KOPT-K1 (cell line): ENCODE measurements around the gene ASB12.

ENCODE experiments used
- H3K27ac ChIP-seq: fragments of 200-600 bp; sonication (generic); 2 replicates; pipeline ENCODE4 v1.5.1; 2016; ENCODE audit warnings: antibody characterized with exemption, mild to moderate bottlenecking, low read depth, low read length; ENCODE audit not compliant: poor library complexity, severe bottlenecking
- H3K36me3 ChIP-seq: fragments of 200-600 bp; sonication (generic); 2 replicates; pipeline ENCODE4 v1.5.1; 2017; ENCODE audit warnings: antibody characterized with exemption, mild to moderate bottlenecking, low read length, moderate library complexity; ENCODE audit not compliant: insufficient read depth
- H3K9me3 ChIP-seq: fragments of 200-600 bp; sonication (generic); 2 replicates; pipeline ENCODE4 v1.5.1; 2017; ENCODE audit warnings: antibody characterized with exemption, low read length, mild to moderate bottlenecking; ENCODE audit not compliant: insufficient read depth, poor library complexity, severe bottlenecking

Gene ASB12

DNA sequence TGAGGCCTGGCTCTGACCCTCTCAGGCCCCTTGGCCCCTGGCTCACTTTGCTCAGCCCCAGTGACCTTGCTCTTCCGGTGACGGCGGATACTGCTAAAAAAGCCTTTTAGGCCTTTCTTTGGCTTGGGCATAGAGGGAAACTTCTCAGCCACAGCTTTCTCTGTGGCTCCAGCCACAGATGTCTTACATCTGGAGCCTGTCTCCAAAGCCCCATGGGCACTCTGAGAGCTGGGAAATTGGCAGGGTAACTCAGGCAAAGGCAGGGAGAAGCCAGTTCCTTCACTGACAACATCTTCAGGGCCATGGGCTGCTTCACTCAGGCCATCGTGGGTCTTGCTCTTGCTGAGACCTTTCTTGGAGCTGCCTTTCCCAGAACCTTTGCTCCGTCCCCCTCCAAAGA, 37.7 kb downstream of the ASB12 start:
- peaks cover 24% of the 10 kb centered on the region; the same call in 1 of the 2 replicates for H3K36me3 ChIP-seq
- H3K27ac ChIP-seq: no peak overlapping the region
- no peaks in the 10 kb centered on the region for H3K9me3 ChIP-seq

DNA sequence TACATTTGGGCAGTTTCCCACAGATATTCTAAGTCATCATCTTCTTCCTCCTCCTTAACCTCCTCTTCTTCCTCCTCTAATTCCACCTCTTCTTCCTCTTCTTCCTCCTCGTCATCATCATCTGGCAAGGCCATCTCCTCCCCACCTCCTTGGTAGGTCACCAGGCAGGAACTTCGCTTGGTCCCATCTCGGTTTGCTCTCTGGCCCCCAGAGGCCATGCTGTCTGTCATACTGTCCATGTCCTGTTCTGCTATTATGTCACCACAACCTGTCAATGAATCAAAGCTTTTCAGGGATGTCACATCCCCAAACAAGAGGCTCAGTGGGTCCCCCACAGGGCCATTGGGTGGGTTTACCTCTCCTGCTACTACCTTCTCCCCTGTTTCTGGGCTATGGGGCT, 38.4 kb downstream of the ASB12 start:
- H3K9me3 ChIP-seq: no peaks in the 10 kb centered on the region
- H3K36me3 ChIP-seq: peaks cover 24% of the 10 kb centered on the region; the same call in 1 of the 2 replicates
- no peak overlapping the region for H3K27ac ChIP-seq

DNA sequence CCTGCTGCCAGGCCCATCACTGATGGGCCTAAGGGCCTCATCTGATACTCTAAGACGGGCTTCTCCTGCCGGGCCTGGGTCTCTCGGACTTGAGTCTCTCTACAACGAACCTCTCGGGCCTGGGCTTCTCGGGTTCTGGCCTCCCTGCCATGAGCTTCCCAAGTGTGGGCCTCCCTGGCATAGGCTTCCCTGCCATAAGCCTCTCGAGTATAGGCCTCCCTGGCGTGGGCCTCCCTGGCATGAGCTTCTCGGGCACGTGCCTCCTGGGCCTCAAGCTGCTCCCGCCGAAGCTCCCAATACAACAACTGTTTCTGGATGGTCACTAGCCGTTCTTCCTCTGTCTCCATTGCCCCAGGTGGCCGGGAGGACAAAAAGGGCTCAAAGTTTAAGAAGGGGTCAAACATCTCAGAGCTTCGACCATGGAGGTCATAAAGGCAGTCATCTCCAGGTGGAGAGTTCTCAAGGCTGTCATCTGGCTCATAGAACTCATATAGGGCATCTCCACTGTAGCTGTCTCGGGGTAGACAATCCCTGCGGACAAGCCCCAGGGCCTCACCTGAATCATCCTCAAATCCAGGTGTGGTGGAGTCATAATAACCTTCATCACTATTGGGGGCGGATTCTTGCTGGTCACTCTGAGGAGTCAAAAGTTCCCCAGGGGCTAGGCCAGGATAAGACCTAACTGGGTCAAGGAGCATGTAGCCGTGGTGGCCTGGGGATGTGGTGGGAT, 39.0 kb downstream of the ASB12 start:
- Histone ChIP-seq H3K36me3 (peaks cover 24% of the 10 kb centered on the region; the same call in 1 of the 2 replicates), H3K27ac (no peak overlapping the region), H3K9me3 (no peaks in the 10 kb centered on the region)

DNA sequence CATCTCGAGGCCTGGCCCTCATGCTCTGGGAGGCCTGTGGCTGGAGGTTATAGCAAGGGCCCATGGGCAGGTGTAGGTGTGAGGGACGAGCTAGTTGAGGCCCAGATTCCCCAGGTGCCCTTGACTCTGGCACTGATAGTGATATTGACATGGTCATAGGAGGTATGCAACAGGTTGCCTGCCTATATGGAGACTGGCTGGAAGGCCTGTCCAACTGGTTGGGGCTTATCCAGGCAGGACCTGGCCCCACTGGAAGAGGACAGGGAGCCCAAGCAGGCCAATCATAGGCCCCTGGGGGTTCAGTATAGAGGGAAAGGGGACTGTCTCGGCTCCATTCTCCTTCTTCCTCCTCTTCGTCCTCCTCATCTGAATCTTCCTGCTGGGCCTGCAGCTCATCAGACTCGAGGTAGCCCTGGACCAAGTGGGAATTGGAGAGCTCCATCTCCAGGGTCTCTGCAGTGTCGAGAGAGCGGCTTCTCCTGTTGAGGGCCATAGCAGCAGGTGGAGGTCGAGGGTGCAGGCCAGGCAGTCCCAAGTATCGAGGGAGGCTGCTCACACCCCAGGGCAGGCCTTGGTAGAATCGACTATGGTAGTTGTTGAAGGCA, 40.2 kb downstream of the ASB12 start:
- Histone ChIP-seq H3K36me3 (peaks cover 24% of the 10 kb centered on the region; the same call in 1 of the 2 replicates), H3K9me3 (no peaks in the 10 kb centered on the region), H3K27ac (no peak overlapping the region)

DNA sequence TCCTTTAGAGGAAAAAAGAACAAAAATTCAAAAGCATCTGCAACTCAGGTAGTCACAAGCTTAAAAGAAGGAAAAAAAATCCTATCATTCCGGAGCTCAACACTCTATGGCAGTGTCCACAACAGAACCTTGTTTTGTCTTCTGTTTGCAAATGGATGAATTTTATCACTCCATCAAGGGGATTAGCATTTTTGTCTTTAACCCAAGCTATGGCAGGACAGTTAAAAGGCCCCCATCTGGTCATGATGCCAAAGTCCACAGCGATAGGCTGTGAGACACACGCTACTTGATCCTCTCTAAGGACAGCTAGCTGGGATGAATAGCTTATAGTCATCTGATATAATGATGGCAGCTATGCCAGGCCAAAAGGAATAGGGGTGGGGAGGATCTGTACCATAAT, 41.5 kb downstream of the ASB12 start:
- Histone ChIP-seq H3K36me3 (peaks cover 24% of the 10 kb centered on the region; the same call in 1 of the 2 replicates), H3K27ac (no peak overlapping the region), H3K9me3 (no peaks in the 10 kb centered on the region)

DNA sequence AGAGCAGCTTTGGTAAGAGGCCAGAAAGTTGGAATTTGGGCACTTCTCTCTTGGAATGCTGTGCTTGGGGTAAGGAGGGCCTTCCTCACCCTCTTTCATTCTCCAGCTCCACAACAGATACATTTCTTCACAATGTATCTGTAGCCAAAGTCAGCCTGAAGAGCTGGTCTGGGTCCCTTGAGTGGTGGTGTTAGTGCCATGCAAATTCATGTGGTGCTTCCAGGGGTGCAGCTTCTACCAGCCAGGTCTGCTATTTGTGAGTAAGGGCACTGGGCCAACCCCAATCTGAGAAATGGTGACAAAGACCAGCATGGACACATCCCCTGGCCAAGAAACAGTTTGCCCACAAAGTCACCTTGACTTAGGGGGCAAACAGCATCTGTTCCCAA, 42.7 kb downstream of the ASB12 start:
- no peak overlapping the region for H3K27ac ChIP-seq
- H3K9me3 ChIP-seq: no peaks in the 10 kb centered on the region
- H3K36me3 ChIP-seq: peaks cover 24% of the 10 kb centered on the region; the same call in 1 of the 2 replicates

DNA sequence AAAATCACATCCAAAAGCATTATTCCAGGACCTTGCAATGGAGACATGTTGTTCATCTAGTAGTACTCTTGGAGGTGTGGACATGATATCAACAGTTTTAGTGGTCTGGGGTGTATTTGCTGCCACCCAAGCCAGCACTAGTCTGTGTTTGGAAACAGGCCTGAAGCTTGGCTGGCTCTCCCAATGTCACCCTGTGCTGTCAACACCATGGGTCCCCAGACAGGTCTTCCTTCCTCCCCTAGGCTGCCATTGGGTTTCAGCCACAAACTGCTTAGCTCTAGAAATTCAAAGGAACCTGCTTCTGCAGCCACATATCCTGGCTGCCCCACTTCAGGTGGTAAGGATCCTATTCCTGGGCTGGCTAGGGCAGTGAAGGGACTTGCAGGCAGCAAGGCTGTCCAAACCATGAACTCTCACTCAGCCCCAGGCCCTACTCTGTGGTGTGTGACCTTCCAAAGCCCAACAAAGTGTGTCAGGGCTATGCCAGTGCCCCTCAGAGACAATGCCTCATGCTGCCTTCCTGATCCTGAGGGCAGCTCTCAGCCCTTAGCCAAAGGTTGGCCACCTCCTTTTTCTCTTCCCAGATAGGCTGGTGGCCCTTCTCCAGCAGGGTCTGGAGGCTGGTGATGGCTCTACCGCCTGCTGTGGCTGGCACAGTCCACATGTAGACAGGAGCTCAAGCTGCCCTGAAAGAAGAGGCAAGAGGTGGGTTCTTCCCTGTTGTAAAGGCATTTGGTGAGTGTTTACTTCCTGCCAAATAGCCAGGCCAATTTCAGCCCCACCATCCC, 43.2 kb downstream of the ASB12 start:
- H3K27ac ChIP-seq: no peak overlapping the region
- no peaks in the 10 kb centered on the region for H3K9me3 ChIP-seq
- H3K36me3 ChIP-seq: peaks cover 22% of the 10 kb centered on the region; the same call in 1 of the 2 replicates

DNA sequence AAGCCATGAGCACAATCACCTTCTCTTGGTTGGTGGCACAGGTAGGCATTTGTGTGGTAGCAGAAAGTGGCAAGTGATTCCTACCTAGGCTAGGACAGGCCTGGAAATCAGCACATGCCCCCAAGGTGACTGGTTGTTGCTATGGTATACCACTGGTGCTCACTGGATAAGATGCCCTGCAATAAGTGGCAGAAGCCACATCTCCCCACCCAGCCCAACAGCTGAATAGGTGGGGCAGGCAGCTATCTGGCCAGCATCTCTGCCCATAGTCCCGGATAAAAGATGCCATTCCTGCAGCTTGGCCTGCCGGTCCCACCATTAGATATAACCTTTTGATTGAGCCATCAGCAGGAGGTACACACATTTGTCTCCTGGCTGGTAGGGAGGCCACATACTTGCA, 46.0 kb downstream of the ASB12 start:
- Histone ChIP-seq H3K36me3 (no peaks in the 10 kb centered on the region), H3K9me3 (no peaks in the 10 kb centered on the region), H3K27ac (no peak overlapping the region)

DNA sequence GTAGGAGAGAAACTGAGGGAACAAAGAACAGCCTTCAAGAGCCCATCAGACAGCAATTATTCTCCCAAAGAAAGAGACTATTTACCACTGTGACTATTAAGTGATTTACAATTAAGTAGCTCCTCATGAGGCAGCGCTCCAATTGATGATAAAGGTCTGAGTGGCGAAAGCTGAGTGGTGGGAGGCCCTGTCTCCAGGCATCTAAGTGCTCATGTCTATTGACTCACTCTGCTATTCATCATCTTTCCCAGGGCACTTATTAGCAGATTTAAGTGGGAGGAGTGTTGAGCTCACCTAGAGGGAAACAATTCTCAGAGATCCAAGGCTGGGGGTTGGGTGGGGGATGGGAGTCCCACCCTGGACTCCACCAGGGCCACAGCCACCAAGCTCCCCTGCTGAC, 48.2 kb downstream of the ASB12 start:
- Histone ChIP-seq H3K36me3 (no peaks in the 10 kb centered on the region), H3K27ac (no peak overlapping the region), H3K9me3 (no peaks in the 10 kb centered on the region)

DNA sequence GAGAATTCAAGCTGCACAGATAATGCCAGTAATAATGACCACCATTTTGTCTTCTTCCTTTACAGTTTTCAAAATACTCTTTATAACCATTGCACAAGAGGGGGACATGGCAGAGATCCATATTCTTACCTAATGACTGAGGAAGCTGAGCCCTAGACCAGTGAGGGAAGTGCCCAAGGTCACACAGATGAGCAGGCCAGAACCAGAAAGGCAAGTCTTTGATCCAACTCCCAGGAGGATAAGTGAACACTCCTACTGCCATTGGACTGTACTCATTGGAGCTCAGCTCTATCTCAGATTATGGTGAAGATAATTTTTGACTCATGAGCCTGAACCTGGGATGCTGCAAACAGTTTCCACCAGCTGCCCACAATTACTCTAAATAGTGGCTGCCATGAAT, 53.5 kb downstream of the ASB12 start:
- no peak overlapping the region for H3K27ac ChIP-seq

More for the DNA sequence above, 53.5 kb downstream of the ASB12 start:
- H3K36me3 ChIP-seq: no peaks in the 10 kb centered on the region
- no peaks in the 10 kb centered on the region for H3K9me3 ChIP-seq
